Measurements from ENCODE around the gene STAT3. TPM values are rescaled to one million over a fixed set of nuclear protein-coding genes. Genes with fewer than 3 reads are reported as not detected.
A peak's percentile ranks its signal among the peaks of the same experiment; 100 is the strongest.

The STAT3 gene
- total and polyA plus RNA-seq, 2 donors (not counting 1 experiment from before 2014, with no cell fraction given) = 50.1 to 140 TPM

DNA sequence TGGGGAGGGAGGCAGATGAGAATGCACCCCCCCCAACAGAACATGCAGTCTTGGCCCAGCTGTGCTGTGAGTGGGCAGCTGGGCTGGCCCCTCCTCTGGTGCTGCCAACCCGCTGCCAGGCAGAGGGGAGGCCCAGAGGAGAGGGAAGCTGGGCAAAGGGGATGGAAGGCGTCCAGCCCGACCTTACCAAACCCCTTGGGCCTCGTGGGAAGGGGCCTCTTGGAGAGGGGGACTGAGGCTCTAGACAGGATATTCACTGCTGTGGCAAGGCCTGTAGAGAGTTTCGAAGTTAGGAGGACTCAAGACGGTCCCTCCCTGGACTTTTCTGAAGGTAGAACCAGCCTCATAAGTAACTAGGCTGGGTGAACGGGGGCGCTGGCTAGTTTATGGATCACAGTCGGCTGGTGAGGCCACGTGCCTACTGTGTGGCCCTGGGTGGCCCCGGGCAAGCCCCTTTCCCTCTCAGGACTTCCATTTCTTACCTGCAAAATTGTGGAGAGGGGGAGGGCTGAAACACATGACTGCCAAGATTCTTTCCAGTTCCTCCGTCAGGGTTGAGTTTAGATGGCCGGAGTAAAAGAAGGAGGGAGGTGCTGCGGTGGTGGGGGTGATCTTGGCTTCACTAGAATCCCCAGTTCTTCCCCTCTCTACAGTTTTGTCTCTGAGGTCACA, 100.8 kb downstream of the STAT3 start:
- POLR2A ChIA-PET = interaction anchor here (0.6 to 2.7 kb wide), 10 partner anchors 9 to 392 kb away, joined by 3 to 8 read pairs (median 4); partner anchors contain the start of genes STAT3 and STAT5B
- Histone ChIP-seq H3K4me1 (ENCODE audit: control insufficient read depth in 2 of 2, insufficient read depth in 2 of 2, low read length in 2 of 2) (peaks cover 24 to 36% of the 10 kb centered on the region in 2 donors), H3K36me3 (replicated peaks in 1 of 2; ENCODE audit: control extremely low read depth in 1 of 2, control insufficient read depth in 1 of 2, extremely low read depth in 1 of 2, insufficient read depth in 2 of 2, low read length in 1 of 2) (peaks cover 0 to 5% of the 10 kb centered on the region in 2 experiments), H3K9ac (ENCODE audit: low read length) (peak overlapping the region; percentile 91), H3K9me3 (ENCODE audit: control extremely low read depth in 1 of 3, control insufficient read depth in 2 of 3, insufficient read depth in 1 of 3, low read length in 2 of 3) (no peaks in the 10 kb centered on the region), H4K20me1 (ENCODE audit: control insufficient read depth, insufficient read depth, low read length, poor library complexity, severe bottlenecking) (no peaks in the 10 kb centered on the region), H2AFZ (ENCODE audit: insufficient read depth, low read depth, low read length, poor library complexity, severe bottlenecking) (peak overlapping the region; percentile 86), H3K4me2 (replicated peaks; ENCODE audit: low read depth, low read length, poor library complexity, severe bottlenecking) (peak overlapping the region; percentile 98), H3K27ac (ENCODE audit: low read length in 2 of 2) (peak overlapping the region; percentile 75 to 89), H3K27me3 (replicated peaks in 1 of 4; ENCODE audit: control extremely low read depth in 1 of 4, control insufficient read depth in 3 of 4, insufficient read depth in 4 of 4, low read length in 3 of 4) (no peaks in the 10 kb centered on the region), H3K79me2 (ENCODE audit: control insufficient read depth, insufficient read depth, low read length) (peaks cover 11% of the 10 kb centered on the region), H3K4me3 (ENCODE audit: control extremely low read depth in 1 of 5, extremely low read depth in 1 of 5, insufficient read depth in 1 of 5, low read depth in 2 of 5, low read length in 4 of 5) (peak overlapping the region; percentile 62 to 93 (median 73))
- H3K27ac Mint-ChIP-seq = peak overlapping the region; percentile 91
- H3K4me1 Mint-ChIP-seq = peaks cover 41% of the 10 kb centered on the region
- CTCF ChIA-PET = interaction anchor here (0.6 to 3.6 kb wide), 4 partner anchors 39 to 248 kb away, joined by 3 to 18 read pairs (median 10); partner anchors contain the start of gene NAGLU
- H3K4me3 Mint-ChIP-seq = peak overlapping the region; percentile 97
- no peaks in the 10 kb centered on the region for H3K9me3 Mint-ChIP-seq (ENCODE audit: insufficient read depth)
- no peak for TF ChIP-seq EZH2 (IDR thresholded peaks at IDR 0.05; ENCODE audit: borderline replicate concordance, insufficient read depth, low read depth, low read length, poor library complexity, severe bottlenecking)
- TF ChIP-seq, protein P1, sequence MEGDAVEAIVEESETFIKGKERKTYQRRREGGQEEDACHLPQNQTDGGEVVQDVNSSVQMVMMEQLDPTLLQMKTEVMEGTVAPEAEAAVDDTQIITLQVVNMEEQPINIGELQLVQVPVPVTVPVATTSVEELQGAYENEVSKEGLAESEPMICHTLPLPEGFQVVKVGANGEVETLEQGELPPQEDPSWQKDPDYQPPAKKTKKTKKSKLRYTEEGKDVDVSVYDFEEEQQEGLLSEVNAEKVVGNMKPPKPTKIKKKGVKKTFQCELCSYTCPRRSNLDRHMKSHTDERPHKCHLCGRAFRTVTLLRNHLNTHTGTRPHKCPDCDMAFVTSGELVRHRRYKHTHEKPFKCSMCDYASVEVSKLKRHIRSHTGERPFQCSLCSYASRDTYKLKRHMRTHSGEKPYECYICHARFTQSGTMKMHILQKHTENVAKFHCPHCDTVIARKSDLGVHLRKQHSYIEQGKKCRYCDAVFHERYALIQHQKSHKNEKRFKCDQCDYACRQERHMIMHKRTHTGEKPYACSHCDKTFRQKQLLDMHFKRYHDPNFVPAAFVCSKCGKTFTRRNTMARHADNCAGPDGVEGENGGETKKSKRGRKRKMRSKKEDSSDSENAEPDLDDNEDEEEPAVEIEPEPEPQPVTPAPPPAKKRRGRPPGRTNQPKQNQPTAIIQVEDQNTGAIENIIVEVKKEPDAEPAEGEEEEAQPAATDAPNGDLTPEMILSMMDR (IDR thresholded peaks at IDR 0.05) = no peak
- DNase-seq = peak; percentile 68
- 9% methylated on average over 9 of the region's 14 CpGs for WGBS (ENCODE audit: insufficient coverage)
- intact Hi-C loops (cut with micrococcal nuclease) = no loop called here
- ATAC-seq (ENCODE audit: low read depth) = peak; percentile 19
- H3K27me3 Mint-ChIP-seq = no peaks in the 10 kb centered on the region

Data from B cell (primary cell).